Stimulated activated CD8-positive, alpha-beta memory T cell treated with anti-CD3 and anti-CD28 coated beads, Interleukin-12 subunit alpha, Interleukin-12 subunit beta, amount 100 ng/mL, for 24 hours (primary cell): ENCODE measurements around the gene HPN.

Experiments used
- DNase-seq: peaks from one replicate; pipeline ENCODE4 v3.0.0-alpha.2; 2020; ENCODE audit errors: extremely low read depth

Gene HPN

GRCh38 chr19:35061583-35062373 is 20.3 kb downstream of the HPN start:
- no peak for DNase-seq

- DNase-seq: no peak
These were observed 21.4 kb downstream of the HPN start for GRCh38 chr19:35062942-35063341.

GRCh38 chr19:35063940-35064818 is 22.7 kb downstream of the HPN start:
- no peak for DNase-seq

GRCh38 chr19:35065574-35065973 is 24.1 kb downstream of the HPN start:
- DNase-seq: no peak

GRCh38 chr19:35066121-35066520 is 24.6 kb downstream of the HPN start:
- no peak for DNase-seq

GRCh38 chr19:35066691-35067563 is 25.4 kb downstream of the HPN start:
- DNase-seq: peak; percentile 77

GRCh38 chr19:35068941-35069634 is 27.6 kb downstream of the HPN start:
- DNase-seq: no peak

GRCh38 chr19:35069696-35070095 is 28.2 kb downstream of the HPN start:
- DNase-seq: no peak

GRCh38 chr19:35070471-35070870 is 28.9 kb downstream of the HPN start:
- DNase-seq: no peak

- no peak for DNase-seq
These were observed 32.0 kb downstream of the HPN start for GRCh38 chr19:35073516-35073915.

GRCh38 chr19:35073941-35074340 is 32.4 kb downstream of the HPN start:
- DNase-seq: no peak

GRCh38 chr19:35074426-35075201 is 33.1 kb downstream of the HPN start:
- DNase-seq: no peak

- DNase-seq: no peak
These were observed 33.9 kb downstream of the HPN start for GRCh38 chr19:35075202-35076025.

- no peak for DNase-seq
These were observed 34.5 kb downstream of the HPN start for GRCh38 chr19:35076026-35076370.

- no peak for DNase-seq
These were observed 35.1 kb downstream of the HPN start for GRCh38 chr19:35076657-35077056.

GRCh38 chr19:35077411-35078223 is 36.1 kb downstream of the HPN start:
- no peak for DNase-seq

- DNase-seq: no peak
These were observed 38.3 kb downstream of the HPN start for GRCh38 chr19:35079826-35080225.

- DNase-seq: no peak
These were observed 39.2 kb downstream of the HPN start for GRCh38 chr19:35080613-35081170.

GRCh38 chr19:35081201-35081600 is 39.7 kb downstream of the HPN start:
- DNase-seq: no peak
